ENCODE measurements around the gene TRIM49D1.
"Not testable (repeated sequence)": the region's sequence is repeated elsewhere in the genome, so short reads cannot be mapped to it uniquely, and the experiment has no call there.

Gene TRIM49D1

GRCh38 chr11:89922195-89922660, at the start of gene TRIM49D1:
TRIM49D1 (minus strand) TSS chr11:89922245; CDS start chr11:89917710, 4,535 bp downstream.
- TF ChIP-seq CSDC2 (CRISPR knock-in tag; IDR thresholded peaks at IDR 0.05) (no peak), PPARA (CRISPR knock-in tag; IDR thresholded peaks at IDR 0.05; ENCODE audit: borderline replicate concordance) (no peak), ARNTL (CRISPR knock-in tag; IDR thresholded peaks at IDR 0.05; ENCODE audit: borderline replicate concordance, low read depth) (no peak), ZFP30 (CRISPR knock-in tag; IDR thresholded peaks at IDR 0.05) (no peak), ZNF70 (CRISPR knock-in tag; IDR thresholded peaks at IDR 0.05) (no peak), ZFP3 (CRISPR knock-in tag; IDR thresholded peaks at IDR 0.05) (no peak), ESRRG (CRISPR knock-in tag; IDR thresholded peaks at IDR 0.05) (no peak), ISL1 (CRISPR knock-in tag; IDR thresholded peaks at IDR 0.05) (no peak), TSHZ2 (CRISPR knock-in tag; IDR thresholded peaks at IDR 0.05) (no peak), ZNF565 (CRISPR knock-in tag; conservative IDR thresholded peaks at IDR 0.05; ENCODE audit: low read depth) (no peak)
- ATAC-seq: no peak

- ATAC-seq: not testable (repeated sequence)
Observed at GRCh38 chr11:89965737-89966136, 43.7 kb upstream of the TRIM49D1 start, which contains the start of gene TRIM64. TRIM64 (plus strand) TSS chr11:89966037; CDS start chr11:89968504, 2,467 bp downstream.

GRCh38 chr11:89960833-89961232, 38.8 kb upstream of the TRIM49D1 start:
- not testable (repeated sequence) for ATAC-seq

- not testable (repeated sequence) for ATAC-seq
Observed at GRCh38 chr11:89923764-89924163, 1.7 kb upstream of the TRIM49D1 start, which contains the start of gene TRIM49D2. TRIM49D2 (plus strand) TSS chr11:89924064; CDS start chr11:89926762, 2,698 bp downstream.

- not testable (repeated sequence) for ATAC-seq
Observed at GRCh38 chr11:89900809-89901208, 21.2 kb downstream of the TRIM49D1 start.

- not testable (repeated sequence) for ATAC-seq
Observed at GRCh38 chr11:89893245-89893644, 28.8 kb downstream of the TRIM49D1 start.

GRCh38 chr11:89877511-89877910, 44.5 kb downstream of the TRIM49D1 start:
- ATAC-seq: not testable (repeated sequence)

GRCh38 chr11:89872588-89872987, 49.5 kb downstream of the TRIM49D1 start:
- not testable (repeated sequence) for ATAC-seq

- not testable (repeated sequence) for ATAC-seq
Observed at GRCh38 chr11:89865223-89865622, 56.8 kb downstream of the TRIM49D1 start.

GRCh38 chr11:89863906-89864704, 57.9 kb downstream of the TRIM49D1 start:
- ATAC-seq: not testable (repeated sequence)

All from SK-N-SH treated with all-trans-retinoic acid at 6 μM for 48 hours (cell line).